Activated naive CD4-positive, alpha-beta T cell treated with anti-CD3 and anti-CD28 coated beads, Interleukin-2, amount 50 U/mL, for 24 hours (primary cell): ENCODE results near the gene GRM8.
A peak's percentile ranks its signal among the peaks of the same experiment; 100 is the strongest.

Experiments used
- H3K27ac Mint-ChIP-seq: one replicate; pipeline ENCODE4 v1.8.0; 2021; ENCODE audit warnings: mild to moderate bottlenecking, mixed read lengths
- H3K27me3 Mint-ChIP-seq: one replicate; pipeline ENCODE4 v1.8.0; 2021; ENCODE audit warnings: mixed read lengths
- H3K36me3 Mint-ChIP-seq: one replicate; pipeline ENCODE4 v1.8.0; 2021; ENCODE audit warnings: mixed read lengths
- H3K4me1 Mint-ChIP-seq: one replicate; pipeline ENCODE4 v1.8.0; 2021; ENCODE audit warnings: mixed read lengths
- H3K4me3 Mint-ChIP-seq: one replicate; pipeline ENCODE4 v1.8.0; 2021; ENCODE audit warnings: mild to moderate bottlenecking, mixed read lengths
- H3K9me3 Mint-ChIP-seq: one replicate; pipeline ENCODE4 v1.8.0; 2021; ENCODE audit warnings: mixed read lengths

Gene GRM8

GRCh38 chr7:127250312-127251035 lies 2.3 kb downstream of the GRM8 start:
- Mint-ChIP-seq H3K4me1 (peaks cover 23% of the 10 kb centered on the region), H3K27ac (no peak overlapping the region), H3K9me3 (no peaks in the 10 kb centered on the region), H3K36me3 (no peaks in the 10 kb centered on the region), H3K4me3 (peak overlapping the region; percentile 64), H3K27me3 (peaks cover 46% of the 10 kb centered on the region)

- Mint-ChIP-seq H3K27me3 (peaks cover 48% of the 10 kb centered on the region), H3K4me3 (no peak overlapping the region), H3K9me3 (no peaks in the 10 kb centered on the region), H3K36me3 (no peaks in the 10 kb centered on the region), H3K27ac (no peak overlapping the region), H3K4me1 (peaks cover 10% of the 10 kb centered on the region)
Measured at GRCh38 chr7:127245607-127246006, 7.1 kb downstream of the GRM8 start.

DNA sequence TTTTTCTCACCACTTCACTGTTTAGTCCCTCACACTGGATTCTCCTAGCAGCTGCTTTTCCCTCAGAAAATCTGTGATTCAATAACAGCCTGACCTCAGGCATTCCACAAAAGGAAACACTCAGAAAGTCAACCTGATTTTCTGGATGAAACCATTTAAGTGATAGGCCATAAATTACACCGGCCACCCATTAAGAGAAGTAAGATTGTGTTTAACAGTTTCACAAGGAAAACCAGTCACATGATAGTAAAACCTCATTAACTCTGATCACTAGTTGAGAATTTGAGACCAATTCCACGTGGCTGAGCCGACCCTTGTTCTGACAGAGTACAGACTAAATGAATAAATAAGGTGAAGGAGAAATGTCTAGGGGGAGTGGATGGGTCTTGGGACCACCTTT lies 7.7 kb downstream of the GRM8 start:
- H3K4me1 Mint-ChIP-seq, result peaks cover 4% of the 10 kb centered on the region
- H3K9me3 Mint-ChIP-seq, result no peaks in the 10 kb centered on the region
- no peak overlapping the region for H3K4me3 Mint-ChIP-seq
- no peak overlapping the region for H3K27ac Mint-ChIP-seq
- no peaks in the 10 kb centered on the region for H3K36me3 Mint-ChIP-seq
- peaks cover 47% of the 10 kb centered on the region for H3K27me3 Mint-ChIP-seq

DNA sequence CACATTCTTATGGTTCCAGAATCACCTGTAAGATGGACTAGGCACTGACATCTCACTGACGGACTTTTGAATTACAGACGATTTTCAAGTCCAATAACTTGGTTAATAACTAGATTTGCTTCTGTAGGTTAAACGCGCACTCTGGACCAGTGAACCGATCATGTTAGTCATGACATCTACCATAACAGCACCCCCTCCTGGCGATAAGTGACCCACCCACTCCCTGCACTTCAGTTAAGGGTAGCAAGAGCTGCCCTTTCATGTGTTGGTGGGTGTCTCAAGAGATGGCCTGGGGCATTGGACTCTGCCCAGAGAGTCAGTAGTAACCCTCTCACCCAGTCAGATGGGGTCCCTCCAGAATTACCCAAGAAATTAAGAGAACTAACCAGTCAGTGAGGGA lies 12.9 kb downstream of the GRM8 start:
- Mint-ChIP-seq H3K27ac (no peak overlapping the region), H3K9me3 (no peaks in the 10 kb centered on the region), H3K4me1 (no peaks in the 10 kb centered on the region), H3K4me3 (no peak overlapping the region), H3K36me3 (no peaks in the 10 kb centered on the region), H3K27me3 (peaks cover 37% of the 10 kb centered on the region)

- no peaks in the 10 kb centered on the region for H3K36me3 Mint-ChIP-seq
- no peaks in the 10 kb centered on the region for H3K9me3 Mint-ChIP-seq
- no peak overlapping the region for H3K27ac Mint-ChIP-seq
- peaks cover 27% of the 10 kb centered on the region for H3K27me3 Mint-ChIP-seq
- H3K4me3 Mint-ChIP-seq, result no peak overlapping the region
- H3K4me1 Mint-ChIP-seq, result no peaks in the 10 kb centered on the region
Measured at GRCh38 chr7:127233630-127234029, 19.1 kb downstream of the GRM8 start.

- Mint-ChIP-seq H3K27ac (no peak overlapping the region), H3K27me3 (peaks cover 29% of the 10 kb centered on the region), H3K4me3 (no peak overlapping the region), H3K36me3 (no peaks in the 10 kb centered on the region), H3K4me1 (no peaks in the 10 kb centered on the region), H3K9me3 (no peaks in the 10 kb centered on the region)
Measured at GRCh38 chr7:127231415-127231814, 21.3 kb downstream of the GRM8 start.

DNA sequence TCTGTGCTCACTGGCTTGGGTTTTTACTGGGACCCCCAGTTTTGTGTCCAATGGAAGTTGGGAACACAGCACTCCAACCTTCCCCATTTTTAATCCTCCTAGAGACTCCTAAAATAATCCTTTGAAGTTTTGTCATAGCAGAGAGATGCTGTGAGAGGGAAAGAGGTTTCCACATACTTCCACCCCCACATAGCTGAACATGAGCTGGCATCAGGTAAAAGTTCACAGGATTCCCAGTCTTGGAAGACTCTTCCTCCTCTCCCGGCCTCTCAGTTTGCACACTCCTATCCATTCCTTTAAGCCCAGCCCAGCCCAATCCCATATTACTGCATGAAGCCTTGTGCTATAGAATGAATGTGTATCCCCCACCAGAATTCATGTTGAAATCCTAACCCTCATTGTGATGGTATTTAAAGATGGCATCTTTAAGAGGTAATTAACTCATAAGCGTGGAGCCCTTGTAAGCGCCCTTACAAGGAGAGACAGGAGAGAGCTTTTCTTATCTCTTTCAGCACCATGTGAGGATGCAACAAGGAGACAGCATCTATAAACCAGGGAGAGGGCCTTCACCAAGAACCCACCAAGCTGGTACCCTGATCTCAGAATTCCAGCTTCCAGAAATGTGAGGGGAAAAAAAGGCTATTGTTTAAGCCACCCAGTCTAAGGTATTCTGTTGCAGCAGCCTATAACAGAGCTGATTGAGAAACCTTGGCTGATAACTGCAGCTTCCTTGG lies 22.4 kb downstream of the GRM8 start:
- H3K4me1 Mint-ChIP-seq, result no peaks in the 10 kb centered on the region
- no peaks in the 10 kb centered on the region for H3K9me3 Mint-ChIP-seq
- no peak overlapping the region for H3K27ac Mint-ChIP-seq
- no peak overlapping the region for H3K4me3 Mint-ChIP-seq
- H3K27me3 Mint-ChIP-seq, result peaks cover 33% of the 10 kb centered on the region
- no peaks in the 10 kb centered on the region for H3K36me3 Mint-ChIP-seq

DNA sequence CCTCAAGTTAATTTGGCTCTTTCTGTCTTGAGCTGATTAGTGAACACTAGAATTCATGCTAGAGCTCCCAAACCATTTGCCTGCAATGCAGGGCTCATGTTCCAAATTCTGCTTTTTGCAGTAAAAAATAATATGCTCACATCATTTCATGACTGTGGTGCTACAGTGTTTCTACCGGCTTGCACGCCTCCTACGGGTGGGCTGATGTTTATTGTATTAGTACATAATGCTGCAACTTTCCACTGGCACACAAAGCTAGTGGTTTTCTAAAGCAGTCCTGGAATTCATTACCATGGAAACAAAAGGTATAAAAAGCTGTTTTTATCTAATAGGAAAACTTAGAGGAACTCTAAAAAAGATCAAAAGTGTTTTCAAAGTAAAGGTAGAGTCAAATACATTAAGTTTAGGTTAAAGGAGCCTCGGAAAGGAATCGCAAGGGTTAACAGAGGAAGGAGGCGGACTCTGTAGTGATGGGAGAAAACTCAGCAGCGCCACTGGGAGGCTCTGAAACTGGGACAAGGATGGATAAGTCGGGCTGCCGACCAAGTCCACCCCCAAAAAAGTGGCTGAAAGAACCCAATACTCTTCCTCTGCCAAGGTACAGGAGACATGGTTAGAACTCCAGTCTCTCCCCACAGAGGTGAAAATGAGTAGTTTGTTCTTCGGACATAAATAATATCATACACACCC lies 25.9 kb downstream of the GRM8 start:
- peaks cover 39% of the 10 kb centered on the region for H3K27me3 Mint-ChIP-seq
- no peaks in the 10 kb centered on the region for H3K4me1 Mint-ChIP-seq
- no peaks in the 10 kb centered on the region for H3K36me3 Mint-ChIP-seq
- H3K9me3 Mint-ChIP-seq, result no peaks in the 10 kb centered on the region
- no peak overlapping the region for H3K4me3 Mint-ChIP-seq
- H3K27ac Mint-ChIP-seq, result no peak overlapping the region

GRCh38 chr7:127221731-127222130 lies 31.0 kb downstream of the GRM8 start:
- Mint-ChIP-seq H3K9me3 (no peaks in the 10 kb centered on the region), H3K27me3 (peaks cover 31% of the 10 kb centered on the region), H3K4me3 (no peak overlapping the region), H3K4me1 (no peaks in the 10 kb centered on the region), H3K27ac (no peak overlapping the region), H3K36me3 (no peaks in the 10 kb centered on the region)

- peaks cover 7% of the 10 kb centered on the region for H3K27me3 Mint-ChIP-seq
- no peaks in the 10 kb centered on the region for H3K36me3 Mint-ChIP-seq
- no peaks in the 10 kb centered on the region for H3K9me3 Mint-ChIP-seq
- H3K4me3 Mint-ChIP-seq, result no peak overlapping the region
- no peak overlapping the region for H3K27ac Mint-ChIP-seq
- H3K4me1 Mint-ChIP-seq, result no peaks in the 10 kb centered on the region
Measured at GRCh38 chr7:127214956-127215718, 37.6 kb downstream of the GRM8 start.

- H3K27me3 Mint-ChIP-seq, result peaks cover 15% of the 10 kb centered on the region
- H3K4me3 Mint-ChIP-seq, result no peak overlapping the region
- H3K4me1 Mint-ChIP-seq, result no peaks in the 10 kb centered on the region
- H3K36me3 Mint-ChIP-seq, result no peaks in the 10 kb centered on the region
- H3K9me3 Mint-ChIP-seq, result no peaks in the 10 kb centered on the region
- no peak overlapping the region for H3K27ac Mint-ChIP-seq
Measured at GRCh38 chr7:127209886-127210285, 42.9 kb downstream of the GRM8 start.

- H3K4me1 Mint-ChIP-seq, result no peaks in the 10 kb centered on the region
Measured at GRCh38 chr7:127208860-127209259, 43.9 kb downstream of the GRM8 start.

GRCh38 chr7:127208351-127208750 lies 44.4 kb downstream of the GRM8 start:
- no peak overlapping the region for H3K27ac Mint-ChIP-seq
- no peaks in the 10 kb centered on the region for H3K4me1 Mint-ChIP-seq
- H3K27me3 Mint-ChIP-seq, result peaks cover 15% of the 10 kb centered on the region
- no peaks in the 10 kb centered on the region for H3K36me3 Mint-ChIP-seq
- no peak overlapping the region for H3K4me3 Mint-ChIP-seq
- H3K9me3 Mint-ChIP-seq, result no peaks in the 10 kb centered on the region

More at GRCh38 chr7:127208860-127209259, 43.9 kb downstream of the GRM8 start:
- Mint-ChIP-seq H3K27ac (no peak overlapping the region), H3K4me3 (no peak overlapping the region), H3K27me3 (peaks cover 15% of the 10 kb centered on the region), H3K36me3 (no peaks in the 10 kb centered on the region), H3K9me3 (no peaks in the 10 kb centered on the region)

DNA sequence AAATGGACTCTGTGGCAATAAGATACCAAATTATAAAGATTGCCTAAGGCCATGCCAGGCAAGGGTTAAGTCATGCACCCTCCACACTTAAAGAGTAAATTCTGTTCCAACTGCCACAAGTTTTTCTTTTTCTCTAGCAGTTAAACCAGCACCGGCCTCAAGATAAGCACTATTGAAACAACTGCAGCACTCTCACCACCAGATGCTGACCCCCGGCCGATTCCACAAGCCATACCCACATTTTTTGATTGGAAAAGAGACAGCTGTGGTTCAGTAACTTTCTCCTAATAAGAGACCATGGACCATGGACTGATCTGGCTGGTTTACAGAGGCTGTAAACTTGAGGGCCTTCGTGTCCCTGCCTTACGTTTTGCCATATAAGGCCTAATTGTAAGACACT lies 44.9 kb downstream of the GRM8 start:
- Mint-ChIP-seq H3K4me3 (no peak overlapping the region), H3K27me3 (peaks cover 13% of the 10 kb centered on the region), H3K9me3 (no peaks in the 10 kb centered on the region), H3K36me3 (no peaks in the 10 kb centered on the region), H3K4me1 (no peaks in the 10 kb centered on the region), H3K27ac (no peak overlapping the region)

DNA sequence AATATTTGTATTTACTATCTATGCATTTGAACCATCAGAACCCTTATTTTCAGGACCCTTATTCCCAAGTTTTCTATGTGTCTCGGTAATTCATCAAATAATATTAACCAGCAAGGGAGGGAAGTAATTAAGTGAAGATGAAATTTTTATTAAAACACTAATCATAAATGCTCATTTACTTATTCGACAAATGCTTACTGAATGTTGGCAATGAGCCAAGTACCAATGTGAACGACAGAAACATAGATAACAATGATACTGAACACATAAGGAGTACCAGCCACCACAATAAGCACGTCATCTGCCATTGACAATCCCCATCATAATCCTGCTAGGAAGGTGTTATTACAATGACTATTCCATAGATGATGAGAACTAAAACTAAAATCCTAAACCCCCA lies 45.5 kb downstream of the GRM8 start:
- Mint-ChIP-seq H3K27ac (no peak overlapping the region), H3K4me3 (no peak overlapping the region), H3K36me3 (no peaks in the 10 kb centered on the region), H3K9me3 (no peaks in the 10 kb centered on the region), H3K27me3 (peaks cover 13% of the 10 kb centered on the region), H3K4me1 (no peaks in the 10 kb centered on the region)
